Endothelial cell of umbilical vein (primary cell): ENCODE measurements around the gene CAMTA1.

ENCODE experiments used
- CTCF ChIP-seq, 2 donors: IDR thresholded peaks; 1 replicate in 1 of 2; 2 replicates in 1 of 2; pipeline ENCODE4 v1.5.1; 2011; ENCODE audit warnings: low read length in 2 of 2, mild to moderate bottlenecking in 2 of 2, moderate library complexity in 2 of 2, control low read depth in 1 of 2, inconsistent platforms in 1 of 2, low read depth in 1 of 2; ENCODE audit not compliant: insufficient read depth in 1 of 2; ENCODE audit errors: extremely low read depth in 1 of 2
- GATA2 ChIP-seq: IDR thresholded peaks from 2 replicates; pipeline ENCODE4 v1.7.0; 2011; ENCODE audit warnings: low read depth, mild to moderate bottlenecking, moderate library complexity, mixed read lengths, low read length; ENCODE audit not compliant: insufficient read length, insufficient read depth

DNA sequence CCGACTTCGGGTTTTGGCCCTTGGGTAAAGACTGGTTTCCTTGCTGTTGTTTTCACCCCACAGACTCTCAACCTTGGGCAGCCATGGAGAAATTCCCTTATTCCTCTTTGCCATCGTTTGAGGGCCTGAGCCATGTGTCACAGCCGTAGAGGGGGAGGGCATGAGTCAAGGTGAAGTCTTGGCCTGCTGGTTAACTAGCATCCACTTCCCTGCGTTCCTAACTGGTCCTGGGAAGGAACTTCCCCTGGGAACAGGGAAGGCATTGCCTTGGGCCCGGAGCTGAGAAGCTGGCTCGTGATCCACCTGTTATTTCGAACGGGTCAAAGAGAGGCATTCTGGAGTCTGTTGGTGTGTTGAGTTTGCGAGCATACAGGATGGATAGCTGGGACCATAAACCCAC is 464.9 kb downstream of the CAMTA1 start:
- TF ChIP-seq CTCF (IDR thresholded peaks at IDR 0.05; ENCODE audit: extremely low read depth in 1 of 2, insufficient read depth in 1 of 2, low read depth in 1 of 2, low read length in 2 of 2), result no peak
- no peak for TF ChIP-seq GATA2
